ENCODE data around the gene DUOX2. TPM values are rescaled to one million over a fixed set of nuclear protein-coding genes. Genes with fewer than 3 reads are reported as not detected.

DUOX2 gene
- total and polyA plus RNA-seq, 2 donors, result 0.05 to 0.37 TPM

GRCh38 chr15:45116482-45117307, 2.7 kb upstream of the DUOX2 start:
- Histone ChIP-seq H3K27me3 (ENCODE audit: control insufficient read depth in 2 of 2, insufficient read depth in 1 of 2, low read length in 1 of 2) (peaks cover 60 to 90% of the 10 kb centered on the region in 2 donors), H3K4me1 (ENCODE audit: control insufficient read depth in 2 of 2, insufficient read depth in 2 of 2, low read length in 2 of 2) (peaks cover 0 to 5% of the 10 kb centered on the region in 2 donors), H3K36me3 (ENCODE audit: control insufficient read depth in 2 of 2, insufficient read depth in 2 of 2, low read length in 1 of 2) (no peaks in the 10 kb centered on the region), H3K4me3 (ENCODE audit: low read length in 2 of 2) (no peak overlapping the region), H3K27ac (ENCODE audit: low read depth in 1 of 2, low read length in 1 of 2) (no peak overlapping the region), H3K9me3 (ENCODE audit: control insufficient read depth in 2 of 2, insufficient read depth in 1 of 2, low read length in 1 of 2) (peaks cover 0 to 5% of the 10 kb centered on the region in 2 donors)
- no peak for DNase-seq (ENCODE audit: low read depth in 6 of 9, low spot score in 9 of 9)
- WGBS, result 7% methylated on average over 65 of the region's 65 CpGs

- no peaks in the 10 kb centered on the region for H3K36me3 ChIP-seq (ENCODE audit: control insufficient read depth in 2 of 2, insufficient read depth in 2 of 2, low read length in 1 of 2)
- peaks cover 0 to 5% of the 10 kb centered on the region in 2 donors for H3K9me3 ChIP-seq (ENCODE audit: control insufficient read depth in 2 of 2, insufficient read depth in 1 of 2, low read length in 1 of 2)
- no peak overlapping the region for H3K27ac ChIP-seq (ENCODE audit: low read depth in 1 of 2, low read length in 1 of 2)
- no peak for DNase-seq (ENCODE audit: low read depth in 6 of 9, low spot score in 9 of 9)
- no peak overlapping the region for H3K4me3 ChIP-seq (ENCODE audit: low read length in 2 of 2)
- H3K27me3 ChIP-seq (ENCODE audit: control insufficient read depth in 2 of 2, insufficient read depth in 1 of 2, low read length in 1 of 2), result peaks cover 65 to 95% of the 10 kb centered on the region in 2 donors
- peaks cover 0 to 5% of the 10 kb centered on the region in 2 donors for H3K4me1 ChIP-seq (ENCODE audit: control insufficient read depth in 2 of 2, insufficient read depth in 2 of 2, low read length in 2 of 2)
- WGBS, result 13% methylated on average over 19 of the region's 19 CpGs
These were observed 2.1 kb upstream of the DUOX2 start for GRCh38 chr15:45116006-45116481.

- Histone ChIP-seq H3K27me3 (ENCODE audit: control insufficient read depth in 2 of 2, insufficient read depth in 1 of 2, low read length in 1 of 2) (peaks cover 68 to 94% of the 10 kb centered on the region in 2 donors), H3K4me3 (ENCODE audit: low read length in 2 of 2) (no peak overlapping the region), H3K4me1 (ENCODE audit: control insufficient read depth in 2 of 2, insufficient read depth in 2 of 2, low read length in 2 of 2) (peaks cover 0 to 5% of the 10 kb centered on the region in 2 donors), H3K27ac (ENCODE audit: low read depth in 1 of 2, low read length in 1 of 2) (no peak overlapping the region), H3K36me3 (ENCODE audit: control insufficient read depth in 2 of 2, insufficient read depth in 2 of 2, low read length in 1 of 2) (no peaks in the 10 kb centered on the region), H3K9me3 (ENCODE audit: control insufficient read depth in 2 of 2, insufficient read depth in 1 of 2, low read length in 1 of 2) (peaks cover 0 to 5% of the 10 kb centered on the region in 2 donors)
- DNase-seq (ENCODE audit: low read depth in 6 of 9, low spot score in 9 of 9), result no peak
- 57% methylated on average over 7 of the region's 7 CpGs for WGBS
These were observed 1.4 kb upstream of the DUOX2 start for GRCh38 chr15:45115312-45115820.

GRCh38 chr15:45114751-45115085, 746 bp upstream of the DUOX2 start:
- H3K27me3 ChIP-seq (ENCODE audit: control insufficient read depth in 2 of 2, insufficient read depth in 1 of 2, low read length in 1 of 2), result peaks cover 74 to 94% of the 10 kb centered on the region in 2 donors
- 14% methylated on average over 2 of the region's 2 CpGs for WGBS
- no peak overlapping the region for H3K27ac ChIP-seq (ENCODE audit: low read depth in 1 of 2, low read length in 1 of 2)
- DNase-seq (ENCODE audit: low read depth in 6 of 9, low spot score in 9 of 9), result no peak
- H3K4me3 ChIP-seq (ENCODE audit: low read length in 2 of 2), result no peak overlapping the region
- H3K9me3 ChIP-seq (ENCODE audit: control insufficient read depth in 2 of 2, insufficient read depth in 1 of 2, low read length in 1 of 2), result peaks cover 0 to 5% of the 10 kb centered on the region in 2 donors
- H3K4me1 ChIP-seq (ENCODE audit: control insufficient read depth in 2 of 2, insufficient read depth in 2 of 2, low read length in 2 of 2), result peaks cover 0 to 5% of the 10 kb centered on the region in 2 donors
- no peaks in the 10 kb centered on the region for H3K36me3 ChIP-seq (ENCODE audit: control insufficient read depth in 2 of 2, insufficient read depth in 2 of 2, low read length in 1 of 2)

- H3K9me3 ChIP-seq (ENCODE audit: control insufficient read depth in 2 of 2, insufficient read depth in 1 of 2, low read length in 1 of 2), result peaks cover 0 to 5% of the 10 kb centered on the region in 2 donors
- H3K27me3 ChIP-seq (ENCODE audit: control insufficient read depth in 2 of 2, insufficient read depth in 1 of 2, low read length in 1 of 2), result peaks cover 83 to 96% of the 10 kb centered on the region in 2 donors
- DNase-seq (ENCODE audit: low read depth in 6 of 9, low spot score in 9 of 9), result no peak
- no peak overlapping the region for H3K4me3 ChIP-seq (ENCODE audit: low read length in 2 of 2)
- no peaks in the 10 kb centered on the region for H3K36me3 ChIP-seq (ENCODE audit: control insufficient read depth in 2 of 2, insufficient read depth in 2 of 2, low read length in 1 of 2)
- no peak overlapping the region for H3K27ac ChIP-seq (ENCODE audit: low read depth in 1 of 2, low read length in 1 of 2)
- H3K4me1 ChIP-seq (ENCODE audit: control insufficient read depth in 2 of 2, insufficient read depth in 2 of 2, low read length in 2 of 2), result peaks cover 0 to 5% of the 10 kb centered on the region in 2 donors
- WGBS, result 15% methylated on average over 14 of the region's 14 CpGs
These were observed 487 bp downstream of the DUOX2 start for GRCh38 chr15:45113380-45113990.

GRCh38 chr15:45112591-45113379, 1.2 kb downstream of the DUOX2 start:
- no peak for DNase-seq (ENCODE audit: low read depth in 6 of 9, low spot score in 9 of 9)
- H3K27ac ChIP-seq (ENCODE audit: low read depth in 1 of 2, low read length in 1 of 2), result no peak overlapping the region
- WGBS, result 4% methylated on average over 58 of the region's 58 CpGs
- no peaks in the 10 kb centered on the region for H3K36me3 ChIP-seq (ENCODE audit: control insufficient read depth in 2 of 2, insufficient read depth in 2 of 2, low read length in 1 of 2)
- no peak overlapping the region for H3K4me3 ChIP-seq (ENCODE audit: low read length in 2 of 2)
- H3K27me3 ChIP-seq (ENCODE audit: control insufficient read depth in 2 of 2, insufficient read depth in 1 of 2, low read length in 1 of 2), result peaks cover 88 to 97% of the 10 kb centered on the region in 2 donors
- H3K9me3 ChIP-seq (ENCODE audit: control insufficient read depth in 2 of 2, insufficient read depth in 1 of 2, low read length in 1 of 2), result peaks cover 0 to 3% of the 10 kb centered on the region in 2 donors
- H3K4me1 ChIP-seq (ENCODE audit: control insufficient read depth in 2 of 2, insufficient read depth in 2 of 2, low read length in 2 of 2), result peaks cover 0 to 3% of the 10 kb centered on the region in 2 donors

GRCh38 chr15:45112143-45112590, 1.8 kb downstream of the DUOX2 start:
- Histone ChIP-seq H3K27me3 (ENCODE audit: control insufficient read depth in 2 of 2, insufficient read depth in 1 of 2, low read length in 1 of 2) (peaks cover 82 to 93% of the 10 kb centered on the region in 2 donors), H3K27ac (ENCODE audit: low read depth in 1 of 2, low read length in 1 of 2) (no peak overlapping the region), H3K4me3 (ENCODE audit: low read length in 2 of 2) (no peak overlapping the region), H3K36me3 (ENCODE audit: control insufficient read depth in 2 of 2, insufficient read depth in 2 of 2, low read length in 1 of 2) (no peaks in the 10 kb centered on the region), H3K4me1 (ENCODE audit: control insufficient read depth in 2 of 2, insufficient read depth in 2 of 2, low read length in 2 of 2) (no peaks in the 10 kb centered on the region), H3K9me3 (ENCODE audit: control insufficient read depth in 2 of 2, insufficient read depth in 1 of 2, low read length in 1 of 2) (no peaks in the 10 kb centered on the region)
- DNase-seq (ENCODE audit: low read depth in 6 of 9, low spot score in 9 of 9), result no peak
- 6% methylated on average over 13 of the region's 13 CpGs for WGBS

GRCh38 chr15:45111390-45112142, 2.4 kb downstream of the DUOX2 start:
- no peak for DNase-seq (ENCODE audit: low read depth in 6 of 9, low spot score in 9 of 9)
- WGBS, result 11% methylated on average over 69 of the region's 71 CpGs
- H3K4me3 ChIP-seq (ENCODE audit: low read length in 2 of 2), result no peak overlapping the region
- peaks cover 76 to 92% of the 10 kb centered on the region in 2 donors for H3K27me3 ChIP-seq (ENCODE audit: control insufficient read depth in 2 of 2, insufficient read depth in 1 of 2, low read length in 1 of 2)
- H3K27ac ChIP-seq (ENCODE audit: low read depth in 1 of 2, low read length in 1 of 2), result no peak overlapping the region
- H3K36me3 ChIP-seq (ENCODE audit: control insufficient read depth in 2 of 2, insufficient read depth in 2 of 2, low read length in 1 of 2), result no peaks in the 10 kb centered on the region
- H3K9me3 ChIP-seq (ENCODE audit: control insufficient read depth in 2 of 2, insufficient read depth in 1 of 2, low read length in 1 of 2), result no peaks in the 10 kb centered on the region
- no peaks in the 10 kb centered on the region for H3K4me1 ChIP-seq (ENCODE audit: control insufficient read depth in 2 of 2, insufficient read depth in 2 of 2, low read length in 2 of 2)
